Stimulated activated CD4-positive, alpha-beta T cell treated with anti-CD3 and anti-CD28 coated beads, Interleukin-12 subunit alpha, Interleukin-12 subunit beta, amount 100 ng/mL, for 48 hours (primary cell): ENCODE measurements around the gene CA9.

ENCODE experiments used
- DNase-seq, 3 donors: peaks; one replicate each; pipeline ENCODE4 v3.0.0-alpha.2; 2020; ENCODE audit warnings: low read depth in 2 of 3, low spot score in 1 of 3

The CA9 gene

DNA sequence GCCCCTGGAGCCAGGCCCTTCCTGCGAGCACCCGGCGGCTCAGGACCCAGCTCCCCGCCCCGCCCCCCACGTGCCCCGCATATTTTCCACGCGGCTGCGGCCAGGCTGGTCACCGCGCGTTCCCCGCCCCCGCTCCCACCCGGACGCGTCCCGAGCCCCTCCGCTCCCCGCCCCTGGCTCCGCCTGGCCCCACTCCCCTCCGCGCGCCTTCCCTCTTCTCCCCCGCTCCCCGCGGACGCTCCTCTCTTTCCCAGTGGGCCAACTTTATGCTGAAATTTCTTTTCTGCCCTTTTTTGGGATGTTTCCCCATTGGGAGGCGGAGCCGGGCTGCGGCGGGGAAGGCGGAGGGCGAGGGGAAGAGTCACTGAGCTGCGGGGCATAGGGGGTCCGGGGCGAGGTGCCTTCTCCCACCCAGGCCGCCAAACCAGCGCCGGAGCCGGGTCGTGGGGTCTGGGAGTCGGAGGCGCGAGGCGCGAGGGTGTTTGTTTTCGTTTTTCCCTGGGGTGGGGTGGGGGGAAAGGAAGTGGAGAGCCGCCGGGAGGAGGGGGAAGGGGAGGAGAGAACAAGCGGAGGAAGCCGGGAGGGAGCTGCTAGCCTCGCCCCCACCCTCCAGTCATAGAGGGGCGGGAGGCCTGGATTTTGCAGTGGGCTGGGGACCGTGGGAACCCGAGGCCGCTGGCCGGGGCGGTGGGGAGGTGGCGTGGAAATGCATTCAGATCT is 17.0 kb downstream of the CA9 start:
- DNase-seq, result peak in 2 of 3 donors; percentile 8 to 30

DNA sequence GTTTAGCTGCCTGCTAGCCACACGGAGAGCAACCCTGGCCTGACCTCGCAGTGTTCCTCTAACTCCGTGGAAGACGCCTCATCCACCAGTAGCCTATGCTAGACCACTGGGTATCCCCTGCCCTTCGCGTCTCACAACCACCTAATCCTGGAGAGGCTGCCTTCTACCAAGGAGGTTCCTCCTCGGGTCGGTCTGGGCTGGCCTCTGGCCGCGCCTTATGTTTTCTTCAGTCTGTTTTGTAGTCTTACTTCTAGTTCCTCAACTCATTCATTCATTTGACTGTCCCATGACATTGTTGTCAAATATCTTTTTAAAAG is 17.6 kb downstream of the CA9 start:
- no peak for DNase-seq

GRCh38 chr9:35691757-35692301 is 18.1 kb downstream of the CA9 start:
- no peak for DNase-seq

GRCh38 chr9:35695943-35696401 is 22.2 kb downstream of the CA9 start:
- no peak for DNase-seq

GRCh38 chr9:35696520-35697215 is 22.9 kb downstream of the CA9 start:
- peak; percentile 24 to 50 (median 26) for DNase-seq

DNA sequence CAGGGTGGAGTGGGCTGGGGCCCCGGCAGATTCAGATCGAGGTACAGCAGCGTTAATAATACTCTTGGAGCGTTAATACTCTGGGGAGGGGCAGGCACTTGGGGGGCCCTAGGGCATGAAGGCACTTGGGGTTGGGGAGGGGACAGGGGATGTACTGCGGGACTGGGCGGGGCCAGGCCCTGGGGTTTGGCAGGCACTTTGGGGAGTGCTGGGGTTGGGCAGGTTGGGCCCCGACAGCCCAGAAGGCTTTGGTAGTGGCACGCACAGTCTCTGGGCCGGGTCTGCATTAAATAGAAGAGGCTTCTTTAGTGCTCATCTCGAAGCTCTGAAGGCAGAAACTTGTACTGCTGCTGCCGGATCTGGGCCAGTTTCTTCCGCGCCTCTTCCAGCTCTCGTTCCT is 23.8 kb downstream of the CA9 start:
- no peak for DNase-seq

DNA sequence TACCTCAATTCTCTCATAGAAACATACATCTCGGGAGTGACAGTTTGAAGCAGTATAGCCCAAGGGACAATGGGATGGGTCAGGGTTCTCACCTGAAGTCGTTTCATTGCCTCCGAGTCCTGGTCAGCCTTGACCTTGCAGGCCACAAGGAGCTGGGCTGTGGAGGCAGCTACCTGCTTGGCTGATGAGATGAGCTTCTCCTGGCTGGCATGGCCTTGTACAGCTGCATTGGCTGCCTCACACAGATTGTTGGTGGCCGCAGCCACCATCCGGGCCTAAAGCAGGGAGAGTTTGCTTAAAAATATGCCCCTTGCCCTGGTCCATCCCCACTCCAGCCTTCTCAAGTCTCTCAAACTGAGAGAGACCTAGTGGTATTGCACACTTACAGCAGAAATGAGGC is 24.5 kb downstream of the CA9 start:
- DNase-seq, result no peak

- DNase-seq, result no peak
Observed at GRCh38 chr9:35700031-35700430, 26.3 kb downstream of the CA9 start.

DNA sequence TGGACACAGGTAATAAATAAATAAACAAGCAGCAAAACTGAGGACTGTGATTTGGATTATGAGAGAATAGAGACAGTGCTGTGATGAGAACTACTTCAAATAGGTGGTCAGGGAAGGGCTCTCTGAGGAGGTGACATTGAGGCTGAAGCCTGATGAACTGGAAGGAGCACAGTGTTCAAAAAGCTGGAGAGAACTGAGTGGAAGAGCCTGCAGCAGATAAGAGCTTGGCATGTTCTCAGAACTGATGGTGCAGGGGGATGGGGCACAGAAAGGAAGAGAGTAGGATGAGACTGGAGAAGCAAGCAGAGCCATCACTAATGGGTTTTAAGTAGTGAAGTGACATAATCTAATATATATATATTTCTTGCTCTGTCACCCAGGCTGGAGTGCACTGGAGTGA is 27.2 kb downstream of the CA9 start:
- DNase-seq, result no peak

- no peak for DNase-seq
Observed at GRCh38 chr9:35702696-35703095, 29.0 kb downstream of the CA9 start.

DNA sequence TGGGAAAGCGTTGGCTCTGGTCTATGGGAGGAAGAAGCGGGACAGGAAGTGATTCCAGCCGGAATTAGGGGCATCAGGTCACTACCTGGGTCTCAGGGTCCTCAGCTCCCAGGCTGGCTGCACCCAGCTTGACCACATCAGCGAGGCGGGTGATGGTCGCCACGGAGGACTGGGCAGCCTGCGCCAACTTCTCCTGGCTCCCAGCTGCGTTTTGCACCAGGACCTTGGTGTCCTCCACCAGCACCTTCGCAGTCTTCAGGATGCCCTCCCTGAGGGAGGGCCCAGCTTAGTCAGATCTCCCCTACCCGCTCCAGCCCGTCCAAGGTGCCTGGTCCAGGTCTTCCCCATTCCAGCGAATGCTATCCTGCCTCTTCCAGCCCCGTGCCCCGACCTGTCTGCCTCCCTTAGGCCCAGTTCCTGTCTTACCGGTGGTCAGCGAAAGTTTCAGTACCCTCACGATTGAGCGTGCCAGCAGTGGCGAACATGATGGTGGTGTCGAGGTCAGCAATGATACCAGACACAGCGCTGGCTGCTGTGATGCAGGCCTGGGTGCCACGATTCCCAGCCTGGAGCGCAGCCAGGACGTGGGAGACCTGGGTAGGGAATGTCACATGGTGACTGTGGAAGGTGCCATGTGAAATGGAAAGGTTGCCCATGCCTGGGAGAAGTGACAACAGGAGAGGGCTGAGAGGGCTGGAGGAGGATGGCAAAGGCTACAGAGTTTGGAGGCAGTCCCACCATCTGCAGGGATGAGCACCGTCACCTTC is 30.4 kb downstream of the CA9 start:
- no peak for DNase-seq

- DNase-seq, result no peak
Observed at GRCh38 chr9:35705372-35705771, 31.6 kb downstream of the CA9 start.

- DNase-seq, result no peak
Observed at GRCh38 chr9:35705836-35706430, 32.2 kb downstream of the CA9 start.

DNA sequence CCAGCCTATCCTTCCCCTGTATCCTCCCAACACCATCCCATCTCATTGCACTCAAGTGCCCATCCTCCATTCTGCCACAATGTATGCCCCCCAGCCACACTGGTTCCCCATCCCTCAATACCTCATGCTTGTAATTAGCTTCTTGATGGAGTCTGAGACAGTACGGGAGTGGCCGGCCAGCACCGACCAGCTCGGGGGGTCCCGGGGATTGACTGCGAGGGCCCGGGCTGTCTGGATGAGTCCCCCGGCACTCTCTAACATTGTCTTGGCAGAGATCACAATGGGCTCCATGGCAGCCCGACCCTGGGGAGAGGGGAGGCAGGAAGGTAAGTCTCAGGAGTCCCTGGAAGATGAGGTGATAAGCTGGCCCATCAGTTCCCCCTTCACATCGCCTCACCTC is 33.2 kb downstream of the CA9 start:
- no peak for DNase-seq

DNA sequence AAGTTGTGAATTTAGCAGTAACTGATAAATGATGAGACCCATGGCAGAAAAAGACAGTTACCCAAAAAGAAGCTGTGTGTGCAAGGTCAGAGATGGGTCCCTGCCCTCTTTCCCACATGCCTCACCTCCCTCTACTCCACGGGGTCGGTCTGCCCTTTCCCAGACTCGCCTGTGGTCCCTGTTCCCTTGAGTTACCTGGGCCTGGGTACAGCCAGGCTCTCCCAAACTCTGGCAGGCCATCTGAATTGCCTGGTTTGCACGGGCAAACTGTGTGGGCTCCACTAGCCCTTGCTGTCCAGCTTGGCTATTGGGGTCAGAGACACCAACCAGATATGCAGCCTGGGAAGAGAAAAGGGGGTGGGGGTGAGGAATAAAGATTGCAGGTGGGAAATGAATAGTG is 34.4 kb downstream of the CA9 start:
- DNase-seq, result no peak

GRCh38 chr9:35710818-35711500 is 37.2 kb downstream of the CA9 start:
- no peak for DNase-seq

GRCh38 chr9:35711501-35712428 is 38.0 kb downstream of the CA9 start:
- no peak for DNase-seq

GRCh38 chr9:35712762-35713400 is 39.2 kb downstream of the CA9 start:
- no peak for DNase-seq

DNA sequence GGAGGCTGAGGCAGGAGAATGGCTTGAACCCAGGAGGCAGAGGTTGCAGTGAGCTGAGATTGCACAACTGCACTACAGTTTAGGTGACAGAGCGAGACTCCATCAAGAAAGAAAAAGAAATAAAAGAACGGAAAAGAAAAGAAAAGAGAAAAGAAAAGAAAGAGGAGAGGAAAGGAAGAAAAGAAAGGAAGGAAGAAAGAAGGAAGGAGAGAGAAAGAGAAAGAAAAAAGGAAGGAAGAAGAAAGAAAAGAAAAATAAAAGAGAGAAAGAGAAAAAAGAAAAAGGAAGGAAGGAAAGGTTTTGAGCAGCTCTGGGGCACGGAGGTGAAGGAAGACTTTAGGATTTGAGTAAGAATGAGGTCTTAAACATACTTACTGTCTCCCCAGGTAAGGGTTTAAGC is 39.9 kb downstream of the CA9 start:
- DNase-seq, result no peak
